CD4-positive, alpha-beta T cell treated with Interleukin-12 subunit alpha and Interleukin-12 subunit beta, for 1 hour (primary cell): ENCODE measurements around the gene ZNF468.
A peak's percentile ranks its signal among the peaks of the same experiment; 100 is the strongest.
"Not testable (repeated sequence)": the region's sequence is repeated elsewhere in the genome, so short reads cannot be mapped to it uniquely, and the experiment has no call there.

Source experiments
- DNase-seq: peaks from one replicate; pipeline ENCODE4 v3.0.0-alpha.2; 2020

ZNF468 gene

GRCh38 chr19:52857378-52858191, at the start of gene ZNF468:
TSS of gene ZNF468 (minus strand) at chr19:52857619. CDS start at chr19:52854272, 3,347 bp downstream.
- peak; percentile 73 for DNase-seq

GRCh38 chr19:52904052-52904780, 46.8 kb upstream of the ZNF468 start:
- not testable (repeated sequence) for DNase-seq

GRCh38 chr19:52901842-52902241, 44.4 kb upstream of the ZNF468 start:
- no peak for DNase-seq

- DNase-seq: not testable (repeated sequence)
These were observed 41.2 kb upstream of the ZNF468 start for GRCh38 chr19:52898596-52898995.

GRCh38 chr19:52898101-52898500, 40.7 kb upstream of the ZNF468 start:
- no peak for DNase-seq

GRCh38 chr19:52897138-52897935, 39.9 kb upstream of the ZNF468 start, which contains the start of gene ZNF320:
TSS of gene ZNF320 (minus strand) at chr19:52897635. CDS start at chr19:52890255, 7,380 bp downstream.
- DNase-seq: peak; percentile 93

- no peak for DNase-seq
These were observed 39.2 kb upstream of the ZNF468 start for GRCh38 chr19:52896431-52897137.

- DNase-seq: no peak
These were observed 33.9 kb upstream of the ZNF468 start for GRCh38 chr19:52891336-52891735.

- DNase-seq: no peak
These were observed 32.5 kb upstream of the ZNF468 start for GRCh38 chr19:52889931-52890330.

GRCh38 chr19:52889076-52889475, 31.7 kb upstream of the ZNF468 start:
- DNase-seq: no peak

GRCh38 chr19:52880895-52881389, 23.5 kb upstream of the ZNF468 start:
- DNase-seq: no peak

GRCh38 chr19:52872996-52873395, 15.6 kb upstream of the ZNF468 start:
- DNase-seq: not testable (repeated sequence)

- DNase-seq: no peak
These were observed 14.0 kb upstream of the ZNF468 start for GRCh38 chr19:52871466-52871865.

- DNase-seq: not testable (repeated sequence)
These were observed 10.6 kb upstream of the ZNF468 start for GRCh38 chr19:52868031-52868430.

- not testable (repeated sequence) for DNase-seq
These were observed 660 bp downstream of the ZNF468 start for GRCh38 chr19:52856540-52857377.

- not testable (repeated sequence) for DNase-seq
These were observed 10.1 kb downstream of the ZNF468 start for GRCh38 chr19:52847352-52847751.

- DNase-seq: not testable (repeated sequence)
These were observed 16.5 kb downstream of the ZNF468 start for GRCh38 chr19:52840825-52841465.

GRCh38 chr19:52834289-52834688, 23.1 kb downstream of the ZNF468 start:
- DNase-seq: not testable (repeated sequence)

GRCh38 chr19:52833541-52833940, 23.9 kb downstream of the ZNF468 start:
- DNase-seq: peak; percentile 38

- DNase-seq: not testable (repeated sequence)
These were observed 27.6 kb downstream of the ZNF468 start for GRCh38 chr19:52829866-52830265.

GRCh38 chr19:52825765-52826164, 31.7 kb downstream of the ZNF468 start:
- no peak for DNase-seq
